Activated T-cell treated with anti-CD3 and anti-CD28 coated beads for 4 hours (primary cell): Measurements from ENCODE around the gene DPY30.
"Not testable (repeated sequence)": the region's sequence is repeated elsewhere in the genome, so short reads cannot be mapped to it uniquely, and the experiment has no call there.

Experiments used
- DNase-seq: peaks from one replicate; pipeline ENCODE4 v3.0.0-alpha.2; 2020

DPY30 gene

DNA sequence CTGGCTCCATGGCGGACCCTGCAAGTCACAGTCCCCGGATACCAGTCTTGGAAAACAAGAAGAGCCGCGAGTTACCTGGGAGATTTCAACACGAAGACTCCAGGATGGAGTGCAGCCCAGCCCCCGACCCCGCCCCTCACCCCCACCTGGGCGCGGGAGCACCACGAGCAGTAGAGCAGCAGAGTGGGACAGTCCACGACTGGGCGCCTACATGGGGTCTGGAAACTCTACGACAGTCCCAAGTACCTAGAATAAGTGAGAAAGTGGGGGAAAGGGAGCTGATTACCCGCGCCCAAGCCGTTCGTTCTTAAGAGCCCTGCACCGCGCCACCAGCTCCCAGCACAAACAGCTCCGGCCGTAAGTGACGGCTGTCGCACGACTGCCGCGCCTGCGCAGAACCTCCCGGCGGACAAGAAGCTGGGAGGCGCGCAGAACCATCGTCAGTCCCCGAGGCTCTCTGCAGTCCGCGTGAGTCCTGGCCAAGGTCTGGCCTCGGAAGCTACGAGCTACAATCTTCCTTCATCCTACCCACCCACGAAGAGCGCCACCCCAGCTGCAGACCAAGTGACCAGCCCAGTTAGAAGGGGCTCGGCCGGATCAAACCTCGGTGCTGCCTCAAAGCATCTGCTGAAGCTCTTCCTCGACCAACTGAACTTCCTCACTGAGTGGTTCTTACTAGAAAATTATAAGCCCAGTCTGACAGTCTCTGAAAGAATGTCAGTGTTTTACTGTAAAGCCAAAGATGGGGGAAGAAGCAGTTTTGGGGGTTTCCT, at the start of gene DPY30:
Gene DPY30, minus strand, starts transcription at position 359 of the 773 bp plus-strand sequence. Its CDS starts 349 bp downstream, at position 10.
- peak; percentile 84 for DNase-seq

DNA sequence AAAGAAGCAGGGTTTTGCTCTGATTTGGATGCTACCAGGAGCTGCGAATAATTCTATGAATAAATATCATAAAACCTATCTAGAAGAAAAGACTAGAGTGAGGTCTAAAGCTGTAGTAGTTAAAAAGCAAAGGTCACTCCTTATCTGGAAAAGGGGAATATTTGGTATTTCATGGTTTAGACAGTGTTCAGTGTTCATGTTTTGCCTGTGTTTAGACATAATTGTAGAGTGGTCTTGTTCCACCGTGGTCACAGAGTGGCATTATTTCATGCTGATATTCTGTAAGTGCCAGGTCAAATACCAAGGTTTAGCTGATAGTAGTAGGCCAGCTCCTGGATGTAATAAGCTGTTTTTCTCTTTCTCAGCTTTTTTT, 34.5 kb upstream of the DPY30 start:
- DNase-seq, result no peak

DNA sequence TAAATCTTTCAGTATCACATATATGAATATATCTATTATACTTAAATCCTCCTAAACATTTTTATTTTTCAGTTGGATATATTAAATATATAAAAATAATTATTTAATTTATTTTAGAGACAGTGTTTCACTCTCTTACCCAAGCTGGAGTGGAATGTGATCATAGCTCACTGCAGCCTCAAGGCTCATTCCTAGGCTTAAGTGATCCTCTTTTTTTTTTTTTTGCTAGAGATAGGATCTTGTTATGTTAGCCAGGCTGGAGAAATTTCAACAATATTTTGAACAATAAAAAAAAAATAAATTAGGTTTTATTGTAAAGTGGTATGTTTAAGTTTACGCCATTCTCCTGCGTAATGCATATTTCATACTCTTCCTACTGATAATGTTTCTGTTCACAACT, 27.9 kb upstream of the DPY30 start:
- no peak for DNase-seq

DNA sequence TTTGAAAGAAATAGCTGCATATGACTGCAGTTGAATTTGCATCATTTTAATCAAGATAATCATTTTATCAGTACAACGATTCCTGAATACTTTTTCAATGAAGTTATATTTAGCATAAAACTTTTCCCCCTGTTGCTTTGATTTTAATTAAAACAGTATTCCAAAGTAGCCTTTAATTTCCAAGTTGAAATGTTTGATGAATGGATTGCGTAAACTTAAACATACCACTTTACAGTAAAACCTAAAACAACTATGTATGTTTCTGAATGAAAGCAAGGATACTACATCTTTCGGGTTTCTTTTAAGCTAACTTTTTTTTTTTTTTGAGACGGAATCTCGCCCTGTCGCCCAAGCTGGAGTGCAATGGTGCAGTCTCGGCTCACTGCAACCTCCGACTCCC, 25.1 kb upstream of the DPY30 start:
- no peak for DNase-seq

DNA sequence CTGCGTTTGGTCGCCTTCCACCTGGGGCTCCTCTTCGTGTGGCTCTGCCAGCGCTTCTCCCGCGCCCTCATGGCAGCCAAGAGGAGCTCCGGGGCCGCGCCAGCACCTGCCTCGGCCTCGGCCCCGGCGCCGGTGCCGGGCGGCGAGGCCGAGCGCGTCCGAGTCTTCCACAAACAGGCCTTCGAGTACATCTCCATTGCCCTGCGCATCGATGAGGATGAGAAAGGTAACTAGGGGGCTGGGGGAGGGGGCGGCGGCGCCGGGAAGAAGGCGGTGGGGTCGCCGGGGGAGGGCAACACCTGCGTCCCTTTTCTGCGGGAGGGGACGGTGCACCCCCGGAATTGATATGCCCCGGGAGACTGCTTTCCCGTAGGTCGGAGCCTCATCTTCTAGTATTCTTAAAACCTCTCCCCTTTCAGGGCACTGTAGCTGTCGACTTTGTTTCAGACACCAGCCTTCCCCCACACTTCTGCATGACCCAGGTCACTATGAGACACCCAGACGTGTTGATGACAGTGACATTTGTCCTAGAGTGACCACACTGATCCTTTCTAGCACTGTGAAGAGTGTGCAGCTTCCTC, 24.5 kb upstream of the DPY30 start:
- DNase-seq, result no peak

DNA sequence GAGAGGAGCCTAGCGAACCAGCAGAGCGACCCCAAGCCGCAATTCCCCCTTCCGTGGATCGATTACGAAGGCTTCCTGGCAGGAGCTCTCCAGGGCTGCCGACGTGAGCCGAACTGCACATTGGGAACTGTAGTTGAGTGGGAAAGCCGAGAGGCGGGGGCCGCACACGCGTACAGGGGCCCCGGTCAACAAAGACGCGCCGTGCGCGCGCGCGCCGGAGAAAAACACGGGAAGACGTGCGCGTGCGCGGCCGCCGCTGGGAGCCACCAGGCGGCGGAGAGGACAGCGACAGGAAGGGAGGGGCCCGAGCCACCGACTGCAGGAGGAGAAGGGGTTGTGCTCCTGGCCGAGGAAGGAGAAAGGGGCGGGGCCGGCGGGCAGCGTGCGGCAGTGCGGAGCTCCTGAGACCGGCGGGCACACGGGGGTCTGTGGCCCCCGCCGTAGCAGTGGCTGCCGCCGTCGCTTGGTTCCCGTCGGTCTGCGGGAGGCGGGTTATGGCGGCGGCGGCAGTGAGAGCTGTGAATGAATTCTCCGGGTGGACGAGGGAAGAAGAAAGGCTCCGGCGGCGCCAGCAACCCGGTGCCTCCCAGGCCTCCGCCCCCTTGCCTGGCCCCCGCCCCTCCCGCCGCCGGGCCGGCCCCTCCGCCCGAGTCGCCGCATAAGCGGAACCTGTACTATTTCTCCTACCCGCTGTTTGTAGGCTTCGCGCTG, 23.9 kb upstream of the DPY30 start, which contains the start of gene SPAST:
Gene SPAST, plus strand, starts transcription at position 247 of the 711 bp plus-strand sequence. Its CDS starts 276 bp downstream, at position 523.
- peak; percentile 93 for DNase-seq

DNA sequence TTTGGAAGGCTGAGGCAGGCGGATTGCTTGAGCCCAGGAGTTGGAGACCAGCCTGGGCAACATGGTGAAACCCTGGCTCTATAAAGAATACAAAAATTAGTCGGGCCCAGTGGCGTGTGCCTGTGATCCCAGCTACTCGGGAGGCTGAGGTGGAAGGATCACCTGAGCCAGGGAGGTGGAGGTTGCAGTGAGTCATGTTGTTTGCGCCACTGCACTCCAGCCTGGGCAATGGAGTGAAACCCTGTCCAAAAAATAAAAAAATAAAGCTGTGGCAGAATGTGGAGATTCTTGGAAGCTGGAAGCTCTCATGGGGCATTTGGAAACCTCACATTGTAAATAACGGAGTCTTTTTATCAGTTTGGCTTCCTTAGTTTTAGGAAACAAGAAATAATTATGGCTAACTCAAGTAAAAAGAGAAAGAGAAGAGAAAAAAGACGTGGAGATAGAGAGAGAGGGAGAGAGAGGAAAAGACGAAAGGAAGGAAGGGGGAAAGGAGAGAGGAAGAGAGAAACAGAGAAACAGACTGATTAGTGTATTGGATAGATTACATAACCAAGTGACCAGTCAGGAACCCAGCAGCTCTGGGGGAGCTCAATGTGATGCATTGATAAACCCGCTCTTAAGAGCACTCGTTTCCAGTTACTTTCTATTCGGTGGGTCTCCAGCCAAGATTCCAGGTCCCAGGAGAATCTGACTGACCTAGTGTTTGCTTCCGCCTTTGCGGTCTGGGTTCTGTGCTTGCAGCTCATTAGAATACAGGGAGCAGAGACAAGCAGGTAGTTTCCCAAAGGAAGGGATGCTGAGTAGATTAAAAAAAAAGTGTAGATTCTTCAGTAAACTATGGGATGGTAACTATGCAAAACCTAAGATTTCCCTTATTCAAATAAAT, 22.6 kb upstream of the DPY30 start:
- no peak for DNase-seq

DNA sequence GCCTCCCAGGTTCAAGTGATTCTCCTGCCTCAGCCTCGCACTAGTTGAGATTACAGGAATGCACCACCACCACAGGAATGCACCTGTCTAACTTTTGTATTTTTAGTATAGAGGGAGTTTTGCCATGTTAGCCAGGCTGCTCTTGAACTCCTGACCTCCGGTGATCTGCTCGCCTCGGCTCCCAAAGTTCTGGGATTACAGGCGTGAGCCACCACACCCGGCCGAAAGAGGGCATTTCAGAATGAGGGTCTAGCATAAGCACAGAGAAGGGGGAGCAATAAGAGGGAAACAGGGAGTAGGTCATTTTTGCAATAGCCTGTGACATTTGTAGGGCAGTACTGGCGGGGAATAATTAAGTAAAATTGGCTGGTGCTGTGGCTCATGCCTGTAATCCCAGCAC, 21.8 kb upstream of the DPY30 start:
- DNase-seq, result no peak

DNA sequence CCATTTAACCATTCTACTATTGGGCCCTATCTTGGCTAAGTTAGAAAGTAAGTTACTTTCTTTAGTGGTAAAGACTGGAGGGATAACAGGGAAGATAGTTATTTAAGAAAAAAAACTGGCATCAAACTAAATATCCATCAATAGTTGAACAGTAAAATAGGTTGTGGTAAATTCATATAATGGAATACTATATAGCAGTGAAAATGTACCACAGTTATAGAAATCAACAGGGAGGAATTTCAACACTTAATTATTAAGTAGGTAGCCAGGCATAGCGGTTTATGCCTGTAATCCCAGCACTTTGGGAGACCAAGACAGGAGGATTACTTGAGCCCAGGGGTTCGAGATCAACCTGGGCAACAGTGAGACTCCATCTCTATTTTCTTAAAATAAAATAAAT, 20.7 kb upstream of the DPY30 start:
- DNase-seq, result no peak

DNA sequence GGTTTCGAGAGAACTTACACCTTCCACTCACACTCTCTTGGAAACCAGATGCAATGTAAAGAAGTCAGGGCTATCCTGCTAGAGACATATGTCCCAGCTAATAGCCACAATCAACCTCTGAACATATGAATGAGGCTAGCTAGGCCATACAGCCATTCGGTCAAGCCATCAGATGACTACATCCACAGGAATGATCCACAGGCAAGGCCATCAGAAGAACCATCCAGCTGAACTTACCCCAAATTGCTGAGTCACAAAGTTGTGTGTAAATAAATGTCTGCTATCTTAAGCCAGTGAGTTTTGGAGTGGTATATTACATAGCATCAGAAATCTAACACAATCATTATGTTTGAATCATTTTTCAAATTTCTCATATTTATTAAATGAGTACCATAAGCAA, 18.5 kb upstream of the DPY30 start:
- DNase-seq, result no peak

DNA sequence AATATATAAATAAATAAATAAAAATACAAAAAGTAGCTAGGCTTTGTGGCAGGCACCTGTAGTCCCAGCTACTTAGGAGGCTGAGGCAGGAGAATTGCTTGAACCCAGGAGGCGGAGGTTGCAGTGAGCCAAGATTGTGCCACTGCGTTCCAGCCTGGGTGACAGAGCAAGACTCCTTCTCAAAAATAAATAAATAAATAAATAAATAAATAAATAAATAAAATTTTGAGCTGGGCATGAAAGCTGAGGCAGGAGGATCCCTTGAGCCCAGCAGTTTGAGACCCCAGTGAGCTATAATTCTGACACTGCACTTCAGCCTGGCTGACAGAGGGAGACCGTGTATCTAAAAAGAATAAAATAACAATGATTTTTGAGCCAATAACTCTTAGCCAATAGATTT, 15.0 kb upstream of the DPY30 start:
- DNase-seq, result not testable (repeated sequence)

DNA sequence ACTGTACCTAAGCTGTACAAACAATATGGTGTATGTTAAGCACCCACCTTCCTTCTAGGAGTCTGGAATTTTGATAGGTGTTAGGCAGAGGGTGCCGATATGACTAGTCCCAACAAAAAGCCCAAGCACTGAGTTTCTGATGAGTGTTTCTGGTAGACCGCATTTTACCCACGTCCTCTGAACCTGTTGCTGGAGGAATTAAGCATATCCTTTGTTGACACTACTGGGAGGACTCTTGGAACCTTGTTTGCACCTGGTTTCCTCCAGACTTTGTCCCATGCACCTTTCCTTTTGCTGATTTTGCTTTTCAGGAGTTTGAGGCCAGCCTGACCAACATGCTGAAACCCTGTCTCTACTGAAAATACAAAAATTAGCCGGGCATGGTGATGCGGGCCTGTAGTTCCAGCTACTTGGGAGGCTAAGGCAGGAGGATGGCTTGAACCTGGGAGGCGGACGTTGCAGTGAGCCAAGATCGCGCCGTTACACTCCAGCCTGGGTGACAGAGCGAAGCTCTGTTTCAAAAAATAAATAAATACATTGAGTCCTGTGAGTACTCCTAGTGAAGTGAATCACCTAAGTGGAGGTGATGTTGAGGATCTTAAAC, 12.3 kb upstream of the DPY30 start:
- no peak for DNase-seq

DNA sequence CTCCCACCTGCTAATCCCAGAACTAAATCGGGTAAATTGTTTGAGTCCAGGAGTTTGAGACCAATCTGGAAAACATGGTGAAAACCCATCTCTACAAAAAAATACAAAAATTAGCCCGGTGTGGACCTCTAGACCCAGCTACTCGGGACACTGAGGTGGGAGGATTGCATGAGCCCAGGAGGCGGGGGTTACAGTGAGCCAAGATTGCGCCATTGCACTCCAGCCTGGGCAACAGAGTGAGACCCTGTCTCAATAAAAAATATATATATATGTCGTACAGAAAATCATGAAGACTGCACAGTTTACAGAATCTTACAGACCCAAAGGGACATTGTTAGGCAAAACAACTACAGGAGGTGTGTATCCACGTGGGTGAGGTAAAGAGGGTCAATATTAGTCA, 4.0 kb upstream of the DPY30 start:
- DNase-seq, result no peak

DNA sequence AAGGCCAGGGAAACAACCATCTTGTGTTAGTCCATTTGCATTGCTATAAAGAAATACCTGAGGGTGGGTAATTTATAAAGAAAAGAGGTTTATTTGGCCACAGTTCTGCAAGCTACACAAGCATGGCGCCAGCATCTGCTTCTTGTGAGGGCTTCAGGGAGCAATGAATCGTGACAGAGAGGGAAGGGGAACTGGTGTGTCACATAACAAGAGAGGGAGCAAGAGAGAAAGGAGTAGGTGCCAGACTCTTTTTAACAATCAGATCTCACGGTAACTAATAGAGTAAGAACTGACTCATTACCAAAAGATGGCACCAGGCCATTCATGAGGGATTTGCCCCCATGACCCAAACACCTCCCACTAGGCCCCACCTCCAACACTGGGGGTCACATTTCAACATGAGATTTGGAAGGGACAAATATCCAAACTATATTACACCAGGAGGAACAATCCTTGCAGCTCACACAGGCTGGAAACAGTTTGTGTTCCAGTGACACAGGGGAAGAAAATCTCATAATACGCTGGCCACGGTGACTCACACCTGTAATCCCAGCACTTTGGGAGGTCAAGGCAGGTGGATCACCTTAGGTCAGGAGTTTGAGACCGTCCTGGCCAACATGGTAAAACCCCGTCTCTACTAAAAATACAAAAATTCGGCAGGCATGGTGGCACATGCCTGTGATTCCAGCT, 5.3 kb downstream of the DPY30 start:
- not testable (repeated sequence) for DNase-seq

DNA sequence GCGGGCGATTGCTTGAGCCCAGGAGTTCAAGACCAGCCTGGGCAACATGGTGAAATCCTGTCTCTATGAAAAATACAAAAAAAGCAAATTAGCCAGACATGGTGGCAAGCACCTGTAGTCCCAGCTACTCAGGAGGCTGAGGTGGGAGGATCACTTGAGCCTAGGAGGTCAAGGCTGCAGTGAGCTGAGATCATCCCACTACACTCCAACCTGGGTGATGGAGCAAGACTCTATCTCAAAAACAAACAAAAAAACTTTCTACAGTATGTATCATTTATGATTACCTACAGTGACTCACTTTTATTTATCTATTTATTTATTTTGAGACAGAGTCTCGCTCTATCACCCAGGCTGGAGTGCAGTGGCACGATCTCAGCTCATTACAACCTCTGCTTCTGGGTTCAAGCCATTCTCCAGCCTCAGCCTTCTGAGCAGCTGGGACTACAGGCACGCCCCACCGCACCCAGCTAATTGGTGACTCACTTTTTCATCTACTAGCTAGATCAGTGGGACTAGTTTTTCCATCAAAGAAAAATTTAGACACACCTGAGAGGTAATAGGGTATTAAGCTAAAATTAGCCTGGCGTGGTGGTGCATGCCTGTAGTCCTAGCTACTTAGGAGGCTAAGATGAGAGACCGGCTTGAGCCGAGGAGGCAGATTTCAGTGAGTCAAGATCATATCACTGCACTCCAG, 20.7 kb downstream of the DPY30 start:
- DNase-seq, result not testable (repeated sequence)

DNA sequence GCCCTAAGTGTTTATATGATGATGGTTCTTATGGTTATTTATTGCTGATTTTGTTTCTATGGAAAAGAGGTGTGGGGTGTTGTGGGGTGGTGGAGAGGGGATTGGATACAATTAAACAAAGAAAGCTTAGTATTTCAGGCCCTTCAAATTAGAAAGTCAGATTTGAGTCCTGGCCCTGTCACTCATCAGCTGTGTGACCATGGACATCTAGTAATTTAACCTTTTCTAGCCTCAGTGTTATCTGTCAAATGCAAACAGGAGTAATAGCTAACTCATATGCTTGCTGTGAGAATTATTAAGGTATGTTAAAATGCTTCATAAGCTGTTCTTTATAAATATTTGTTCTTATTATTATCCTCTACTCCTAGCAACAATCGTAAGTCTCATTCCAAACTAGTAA, 26.7 kb downstream of the DPY30 start:
- no peak for DNase-seq

DNA sequence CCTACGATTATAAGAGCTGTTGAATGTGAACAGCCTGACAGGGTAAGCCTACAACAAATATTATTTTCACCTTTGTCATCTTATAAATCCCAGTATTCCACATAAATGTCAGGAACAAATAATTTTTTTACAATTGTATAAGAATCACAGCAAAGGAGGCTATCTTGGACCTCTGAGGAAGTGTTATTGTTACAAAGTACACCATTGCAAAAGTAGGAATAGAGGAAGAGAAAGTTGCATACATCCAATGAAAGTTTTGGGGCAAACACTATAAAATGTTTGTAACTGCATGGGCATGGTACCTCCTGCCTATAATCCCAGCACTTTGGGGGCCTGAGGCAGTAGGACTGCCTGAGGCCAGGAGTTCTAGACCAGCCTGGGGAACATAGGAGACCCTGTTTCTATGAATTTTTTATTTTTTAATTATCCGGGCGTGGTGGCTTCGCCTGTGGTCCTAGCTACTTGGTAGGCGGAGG, 28.1 kb downstream of the DPY30 start:
- no peak for DNase-seq

DNA sequence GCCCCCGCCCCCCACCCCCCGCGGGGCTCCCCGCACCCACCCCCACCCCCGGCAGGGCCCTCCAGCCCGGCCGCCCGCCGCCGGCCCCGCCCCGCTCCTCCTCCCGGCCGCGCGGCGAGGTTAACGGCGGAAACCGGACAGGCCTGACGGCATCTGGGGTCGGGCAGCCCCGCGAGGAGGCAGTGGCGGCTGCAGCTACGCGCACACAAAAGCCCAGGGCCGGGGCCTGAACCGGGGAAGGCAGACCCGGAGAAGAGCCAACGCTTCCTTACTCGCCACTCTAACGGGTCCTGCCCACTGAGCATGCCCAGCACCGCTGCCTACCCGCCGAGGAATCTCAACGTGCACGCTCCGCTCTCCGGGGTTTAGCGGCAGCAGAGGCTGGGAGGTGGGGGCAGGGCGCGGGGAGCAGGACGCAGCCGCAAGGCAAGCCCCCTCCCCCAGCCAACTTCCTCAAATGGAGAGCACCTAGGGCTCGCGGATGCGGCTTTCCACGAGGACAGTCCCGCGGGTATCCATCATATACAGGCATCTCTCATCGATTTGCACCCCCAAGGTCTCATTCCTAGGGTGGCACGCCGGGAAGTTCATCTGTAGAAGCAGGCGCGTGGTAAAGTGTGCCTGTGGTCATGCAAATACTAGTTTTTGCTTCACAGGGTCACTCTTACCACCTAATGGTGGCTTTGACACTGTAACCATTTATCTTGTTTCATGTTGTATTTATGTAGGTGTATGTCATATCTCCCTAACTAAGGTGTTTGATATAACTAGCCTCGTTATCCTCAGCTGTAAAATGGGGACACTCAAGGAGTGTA, 28.7 kb downstream of the DPY30 start, which contains the start of gene MEMO1:
Gene MEMO1, minus strand, starts transcription at position 339 of the 815 bp plus-strand sequence. CDS start 761 bp downstream, outside the sequence.
- DNase-seq, result peak; percentile 83

DNA sequence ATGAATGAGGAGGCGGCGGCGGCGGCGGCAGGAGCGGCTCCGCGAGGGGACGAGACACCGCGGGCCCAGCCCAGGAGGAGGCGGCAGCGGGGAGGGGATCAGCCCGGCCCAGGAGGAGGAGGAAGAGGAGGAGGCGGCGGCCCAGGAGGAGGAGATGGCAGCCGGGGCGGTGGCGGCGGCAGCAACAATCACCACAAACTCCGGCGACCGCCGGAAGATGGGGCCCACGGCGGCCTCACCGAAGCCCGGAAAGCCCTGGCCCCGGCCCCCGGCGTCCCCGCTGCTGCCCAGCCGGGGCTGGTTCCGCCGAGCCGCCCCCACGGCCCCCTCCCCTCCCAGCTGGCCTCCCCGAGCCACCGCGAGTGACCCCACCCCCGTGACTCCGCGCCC, 29.3 kb downstream of the DPY30 start:
- peak; percentile 32 for DNase-seq
